ENCODE results near the gene CCDC32. TPM values are rescaled to one million over a fixed set of nuclear protein-coding genes. Genes with fewer than 3 reads are reported as not detected.

Gene CCDC32
- total RNA-seq, 1 experiment from 2014 or later: 8.9 TPM

DNA sequence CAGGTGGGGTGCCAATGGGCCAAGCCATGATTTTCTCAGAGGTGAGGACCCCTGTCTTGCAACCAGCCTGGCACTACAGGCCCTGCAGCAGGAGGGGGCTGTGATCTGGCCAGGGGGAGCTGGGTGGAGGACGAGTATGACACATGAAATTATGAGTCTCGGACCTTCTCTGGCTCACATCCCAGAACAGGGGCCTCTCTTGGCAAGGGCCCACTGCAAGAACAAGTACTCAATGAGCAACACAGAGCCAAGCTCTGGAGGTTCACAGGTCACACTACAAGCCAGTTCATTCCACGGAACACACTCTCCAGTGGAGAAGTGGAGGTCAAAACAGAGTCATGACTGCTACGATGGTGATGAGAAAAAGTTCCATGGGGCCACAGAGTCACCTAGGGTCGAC, 28.3 kb downstream of the CCDC32 start:
- Mint-ChIP-seq H3K4me1 (no peaks in the 10 kb centered on the region), H3K9me3 (no peaks in the 10 kb centered on the region), H3K27me3 (ENCODE audit: low read depth) (no peaks in the 10 kb centered on the region), H3K4me3 (no peak overlapping the region), H3K27ac (no peak overlapping the region), H3K36me3 (ENCODE audit: insufficient read depth in 1 of 3, low read depth in 3 of 3) (no peaks in the 10 kb centered on the region)
- Histone ChIP-seq H2BK12ac (ENCODE audit: insufficient read length, low read depth, low read length) (no peak overlapping the region), H4K8ac (replicated peaks; ENCODE audit: insufficient read length, low read depth, low read length) (no peak overlapping the region), H3K23ac (ENCODE audit: insufficient read length, low read depth, low read length) (no peak overlapping the region), H2BK120ac (ENCODE audit: low read depth, low read length, poor library complexity, severe bottlenecking) (no peak overlapping the region), H2AK5ac (ENCODE audit: insufficient read length, low read length) (no peak overlapping the region), H3K9me3 (ENCODE audit: control insufficient read depth, low read depth, low read length) (no peaks in the 10 kb centered on the region), H3T11ph (ENCODE audit: low read length) (no peak overlapping the region), H3K27me3 (ENCODE audit: insufficient read depth, low read length) (no peaks in the 10 kb centered on the region), H3K79me1 (ENCODE audit: insufficient read depth, low read depth, low read length, poor library complexity, severe bottlenecking) (no peaks in the 10 kb centered on the region), H3K4me1 (ENCODE audit: insufficient read depth, low read length) (no peaks in the 10 kb centered on the region), H3K14ac (ENCODE audit: insufficient read depth, low read length) (no peak overlapping the region), H4K20me1 (ENCODE audit: control insufficient read depth, insufficient read depth, insufficient read length) (no peaks in the 10 kb centered on the region), H3K23me2 (ENCODE audit: insufficient read length, low read depth, low read length, poor library complexity, severe bottlenecking) (no peaks in the 10 kb centered on the region), H4K5ac (ENCODE audit: insufficient read length, low read depth, low read length) (no peak overlapping the region), H4K91ac (ENCODE audit: insufficient read length, low read depth, low read length) (no peak overlapping the region), H3K4me2 (ENCODE audit: insufficient read depth, insufficient read length, low read length) (no peak overlapping the region), H3K56ac (ENCODE audit: insufficient read length, low read depth, low read length) (no peak overlapping the region), H2BK20ac (ENCODE audit: low read depth, low read length, poor library complexity, severe bottlenecking) (no peak overlapping the region), H3K27ac (ENCODE audit: insufficient read length, low read depth, low read length) (no peak overlapping the region), H3K18ac (ENCODE audit: insufficient read length, low read depth, low read length) (no peak overlapping the region), H2BK5ac (ENCODE audit: insufficient read length, low read length) (no peak overlapping the region), H2AFZ (ENCODE audit: low read length) (no peak overlapping the region), H3K4ac (ENCODE audit: low read depth, low read length) (no peak overlapping the region), H2BK15ac (ENCODE audit: low read depth, low read length) (no peak overlapping the region), H3K79me2 (ENCODE audit: insufficient read depth, low read length) (no peaks in the 10 kb centered on the region), H3K9ac (ENCODE audit: extremely low read depth, insufficient read length, low read length) (no peak overlapping the region)
- TF ChIP-seq, protein P1, sequence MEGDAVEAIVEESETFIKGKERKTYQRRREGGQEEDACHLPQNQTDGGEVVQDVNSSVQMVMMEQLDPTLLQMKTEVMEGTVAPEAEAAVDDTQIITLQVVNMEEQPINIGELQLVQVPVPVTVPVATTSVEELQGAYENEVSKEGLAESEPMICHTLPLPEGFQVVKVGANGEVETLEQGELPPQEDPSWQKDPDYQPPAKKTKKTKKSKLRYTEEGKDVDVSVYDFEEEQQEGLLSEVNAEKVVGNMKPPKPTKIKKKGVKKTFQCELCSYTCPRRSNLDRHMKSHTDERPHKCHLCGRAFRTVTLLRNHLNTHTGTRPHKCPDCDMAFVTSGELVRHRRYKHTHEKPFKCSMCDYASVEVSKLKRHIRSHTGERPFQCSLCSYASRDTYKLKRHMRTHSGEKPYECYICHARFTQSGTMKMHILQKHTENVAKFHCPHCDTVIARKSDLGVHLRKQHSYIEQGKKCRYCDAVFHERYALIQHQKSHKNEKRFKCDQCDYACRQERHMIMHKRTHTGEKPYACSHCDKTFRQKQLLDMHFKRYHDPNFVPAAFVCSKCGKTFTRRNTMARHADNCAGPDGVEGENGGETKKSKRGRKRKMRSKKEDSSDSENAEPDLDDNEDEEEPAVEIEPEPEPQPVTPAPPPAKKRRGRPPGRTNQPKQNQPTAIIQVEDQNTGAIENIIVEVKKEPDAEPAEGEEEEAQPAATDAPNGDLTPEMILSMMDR (conservative IDR thresholded peaks at IDR 0.05): no peak
- no CpG with 5 or more reads among the region's 5 CpGs for WGBS (ENCODE audit: extremely low coverage, insufficient read length, low lambda C conversion rate)
- DNase-seq: no peak

All from H9 (cell line).